Vagina (tissue), 2 donors: ENCODE measurements around the gene GMNN.
"Not testable (repeated sequence)": the region's sequence is repeated elsewhere in the genome, so short reads cannot be mapped to it uniquely, and the experiment has no call there.

Experiments
- CTCF ChIP-seq, 3 experiments: fragments of 450-650 bp in 2 of 3; fragments of 200-600 bp in 1 of 3; sonication (generic) in 1 of 3; IDR thresholded peaks; one replicate each; pipeline ENCODE4 v1.5.1; 2017 to 2019; ENCODE audit warnings: antibody characterized with exemption in 3 of 3, mild to moderate bottlenecking in 2 of 3, moderate library complexity in 2 of 3
- POLR2A ChIP-seq, 2 donors: fragments of 450-650 bp; IDR thresholded peaks; one replicate each; pipeline ENCODE4 v1.6.1; 2017; ENCODE audit warnings: antibody characterized with exemption in 2 of 2, mild to moderate bottlenecking in 2 of 2, moderate library complexity in 2 of 2
- POLR2AphosphoS5 ChIP-seq, 2 donors: sonication (generic); formaldehyde crosslinking; IDR thresholded peaks; one replicate each; pipeline ENCODE4 v1.9.0; 2017; ENCODE audit warnings: antibody characterized with exemption in 2 of 2, mild to moderate bottlenecking in 2 of 2, low read depth in 1 of 2; ENCODE audit not compliant: insufficient read depth in 1 of 2

GRCh38 chr6:24764833-24765828 is 9.6 kb upstream of the GMNN start:
- not testable (repeated sequence) for TF ChIP-seq CTCF (IDR thresholded peaks at IDR 0.05); POLR2A (IDR thresholded peaks at IDR 0.05); POLR2AphosphoS5 (IDR thresholded peaks at IDR 0.05; ENCODE audit: insufficient read depth in 1 of 2, low read depth in 1 of 2)
